Skeletal muscle satellite cell (primary cell): Measurements from ENCODE around the gene GRM8.

Experiments
- H3K27me3 ChIP-seq: 2 replicates; pipeline ENCODE4 v1.7.0; 2013; ENCODE audit warnings: low read length; ENCODE audit not compliant: control insufficient read depth, insufficient read depth
- H3K36me3 ChIP-seq: 2 replicates; pipeline ENCODE4 v1.7.0; 2013; ENCODE audit warnings: mild to moderate bottlenecking, control low read depth, low read length; ENCODE audit not compliant: insufficient read depth
- H3K4me1 ChIP-seq: 2 replicates; pipeline ENCODE4 v1.7.0; 2013; ENCODE audit warnings: low read length; ENCODE audit not compliant: control insufficient read depth, insufficient read depth
- H3K4me2 ChIP-seq: 2 replicates; pipeline ENCODE4 v1.7.0; 2013; ENCODE audit warnings: mild to moderate bottlenecking, low read length
- H3K4me3 ChIP-seq: 2 replicates; pipeline ENCODE4 v1.7.0; 2013; ENCODE audit warnings: low read length
- H3K9ac ChIP-seq: 2 replicates; pipeline ENCODE4 v1.7.0; 2013; ENCODE audit warnings: mild to moderate bottlenecking, low read depth, low read length, moderate library complexity
- H3K9me3 ChIP-seq: replicated peaks from 2 replicates; pipeline ENCODE4 v1.7.0; 2013; ENCODE audit warnings: mild to moderate bottlenecking, control low read depth, low read length

Gene GRM8

GRCh38 chr7:126774077-126774476 lies 478.7 kb downstream of the GRM8 start:
- Histone ChIP-seq H3K9me3 (no peaks in the 10 kb centered on the region), H3K36me3 (no peaks in the 10 kb centered on the region), H3K4me1 (no peaks in the 10 kb centered on the region)

GRCh38 chr7:126768836-126769235 lies 483.9 kb downstream of the GRM8 start:
- Histone ChIP-seq H3K4me2 (no peak overlapping the region), H3K36me3 (no peaks in the 10 kb centered on the region), H3K4me1 (no peaks in the 10 kb centered on the region), H3K9me3 (no peaks in the 10 kb centered on the region), H3K27me3 (no peaks in the 10 kb centered on the region), H3K9ac (no peak overlapping the region), H3K4me3 (no peak overlapping the region)

More at GRCh38 chr7:126774077-126774476, 478.7 kb downstream of the GRM8 start:
- Histone ChIP-seq H3K27me3 (no peaks in the 10 kb centered on the region), H3K4me3 (no peak overlapping the region), H3K9ac (no peak overlapping the region), H3K4me2 (no peak overlapping the region)

GRCh38 chr7:126760914-126761577 lies 491.7 kb downstream of the GRM8 start:
- Histone ChIP-seq H3K27me3 (no peaks in the 10 kb centered on the region), H3K36me3 (no peaks in the 10 kb centered on the region), H3K9ac (no peak overlapping the region), H3K9me3 (no peaks in the 10 kb centered on the region), H3K4me1 (no peaks in the 10 kb centered on the region), H3K4me2 (no peak overlapping the region), H3K4me3 (no peak overlapping the region)

GRCh38 chr7:126755381-126755780 lies 497.4 kb downstream of the GRM8 start:
- H3K27me3 ChIP-seq = no peaks in the 10 kb centered on the region
- H3K36me3 ChIP-seq = no peaks in the 10 kb centered on the region
- H3K9me3 ChIP-seq = no peaks in the 10 kb centered on the region
- no peaks in the 10 kb centered on the region for H3K4me1 ChIP-seq
- no peak overlapping the region for H3K4me3 ChIP-seq
- no peak overlapping the region for H3K4me2 ChIP-seq
- H3K9ac ChIP-seq = no peak overlapping the region

GRCh38 chr7:126750207-126750911 lies 502.4 kb downstream of the GRM8 start:
- Histone ChIP-seq H3K36me3 (no peaks in the 10 kb centered on the region), H3K9me3 (no peaks in the 10 kb centered on the region), H3K4me2 (no peak overlapping the region), H3K4me3 (no peak overlapping the region), H3K4me1 (no peaks in the 10 kb centered on the region), H3K9ac (no peak overlapping the region), H3K27me3 (no peaks in the 10 kb centered on the region)

- Histone ChIP-seq H3K4me2 (no peak overlapping the region), H3K4me3 (no peak overlapping the region), H3K4me1 (peaks cover 11% of the 10 kb centered on the region), H3K36me3 (no peaks in the 10 kb centered on the region), H3K9ac (no peak overlapping the region), H3K9me3 (no peaks in the 10 kb centered on the region), H3K27me3 (no peaks in the 10 kb centered on the region)
These were observed 523.8 kb downstream of the GRM8 start for GRCh38 chr7:126728967-126729366.

- Histone ChIP-seq H3K4me1 (peaks cover 11% of the 10 kb centered on the region), H3K9me3 (no peaks in the 10 kb centered on the region), H3K27me3 (no peaks in the 10 kb centered on the region), H3K9ac (no peak overlapping the region), H3K4me3 (no peak overlapping the region), H3K4me2 (peak overlapping the region; percentile 38), H3K36me3 (no peaks in the 10 kb centered on the region)
These were observed 524.8 kb downstream of the GRM8 start for GRCh38 chr7:126727930-126728391.

GRCh38 chr7:126723966-126724544 lies 528.7 kb downstream of the GRM8 start:
- H3K36me3 ChIP-seq = no peaks in the 10 kb centered on the region
- H3K4me3 ChIP-seq = no peak overlapping the region
- H3K9me3 ChIP-seq = no peaks in the 10 kb centered on the region
- H3K27me3 ChIP-seq = no peaks in the 10 kb centered on the region
- peaks cover 11% of the 10 kb centered on the region for H3K4me1 ChIP-seq
- no peak overlapping the region for H3K4me2 ChIP-seq
- no peak overlapping the region for H3K9ac ChIP-seq

GRCh38 chr7:126720232-126720631 lies 532.5 kb downstream of the GRM8 start:
- Histone ChIP-seq H3K36me3 (no peaks in the 10 kb centered on the region), H3K4me3 (no peak overlapping the region), H3K4me2 (no peak overlapping the region), H3K9ac (no peak overlapping the region), H3K4me1 (peaks cover 7% of the 10 kb centered on the region), H3K27me3 (no peaks in the 10 kb centered on the region), H3K9me3 (no peaks in the 10 kb centered on the region)

- peaks cover 7% of the 10 kb centered on the region for H3K4me1 ChIP-seq
- H3K9ac ChIP-seq = no peak overlapping the region
- H3K9me3 ChIP-seq = no peaks in the 10 kb centered on the region
- no peak overlapping the region for H3K4me3 ChIP-seq
- H3K4me2 ChIP-seq = no peak overlapping the region
- no peaks in the 10 kb centered on the region for H3K27me3 ChIP-seq
- H3K36me3 ChIP-seq = no peaks in the 10 kb centered on the region
These were observed 534.3 kb downstream of the GRM8 start for GRCh38 chr7:126718419-126718818.

GRCh38 chr7:126716321-126716720 lies 536.4 kb downstream of the GRM8 start:
- no peaks in the 10 kb centered on the region for H3K36me3 ChIP-seq
- peaks cover 7% of the 10 kb centered on the region for H3K4me1 ChIP-seq
- no peak overlapping the region for H3K4me2 ChIP-seq
- no peaks in the 10 kb centered on the region for H3K9me3 ChIP-seq
- H3K9ac ChIP-seq = no peak overlapping the region
- H3K4me3 ChIP-seq = no peak overlapping the region
- no peaks in the 10 kb centered on the region for H3K27me3 ChIP-seq
